ENCODE results near the gene BAK1.

- no peak for TF ChIP-seq CTCF (IDR thresholded peaks at IDR 0.05)
- TF ChIP-seq POLR2AphosphoS5 (IDR thresholded peaks at IDR 0.05) = no peak
- TF ChIP-seq POLR2A (IDR thresholded peaks at IDR 0.05) = no peak
- TF ChIP-seq EP300 (IDR thresholded peaks at IDR 0.05) = no peak
Observed at GRCh38 chr6:33624856-33625255, 44.8 kb upstream of the BAK1 start.

Measured in upper lobe of left lung (tissue), 4 donors.